Endothelial cell of umbilical vein (primary cell): Measurements from ENCODE around the gene TACR1. TPM values are rescaled to one million over a fixed set of nuclear protein-coding genes. Genes with fewer than 3 reads are reported as not detected.

ENCODE experiments used
- BruUV-seq: library from RNA; stranded (reverse); fragments of 400-500 nt; replicated peaks from 2 replicates; lab custom pipeline; 2021; lab: Mats Ljungman, UMichigan
- CTCF ChIA-PET: fragments of 300-600, 350-600 bp; sonication (Branson Sonifier 250); formaldehyde crosslinking; loops from one replicate; lab custom pipeline; 2021; ENCODE audit warnings: antibody characterized with exemption, inconsistent platforms; lab: Charles Lee
- POLR2A ChIA-PET: fragments of 300-600, 350-600 bp; sonication (Branson Sonifier 250); formaldehyde crosslinking; loops from one replicate; lab custom pipeline; 2021; ENCODE audit warnings: antibody characterized with exemption, inconsistent platforms; lab: Charles Lee
- DNase-seq: peaks from one replicate; pipeline ENCODE4 v3.0.0-alpha.2; 2011; ENCODE audit warnings: low read depth, low spot score
- FAIRE-seq: peaks from 2 replicates; lab custom pipeline; 2011; peaks lifted over from hg19 to GRCh38; lab: Jason Lieb, UNC
- H2AFZ ChIP-seq: 2 replicates; pipeline ENCODE4 v1.6.0; 2012; ENCODE audit warnings: low read depth, low read length, control low read depth, inconsistent platforms
- H3K27ac ChIP-seq: 2 replicates; pipeline ENCODE4 v1.5.1; 2011; ENCODE audit warnings: low read depth, mild to moderate bottlenecking, control low read depth, low read length, moderate library complexity; ENCODE audit not compliant: insufficient read depth
- H3K27me3 ChIP-seq, 2 experiments: 2 replicates each; pipeline versions ENCODE4 v1.6.0 to v1.6.1; 2011; ENCODE audit warnings: low read length in 2 of 2, mixed read lengths in 1 of 2; ENCODE audit not compliant: control insufficient read depth in 2 of 2, insufficient read depth in 2 of 2
- H3K36me3 ChIP-seq, 2 experiments: 2 replicates in 1 of 2; 3 replicates in 1 of 2; pipeline ENCODE4 v1.5.1; 2011; ENCODE audit warnings: low read length in 2 of 2, mild to moderate bottlenecking in 1 of 2, moderate library complexity in 1 of 2; ENCODE audit not compliant: control insufficient read depth in 2 of 2, insufficient read depth in 2 of 2; ENCODE audit errors: extremely low read depth in 1 of 2
- H3K4me1 ChIP-seq: 3 replicates; pipeline ENCODE4 v1.5.1; 2011; ENCODE audit warnings: mild to moderate bottlenecking, low read length; ENCODE audit not compliant: control insufficient read depth, insufficient read depth; ENCODE audit errors: extremely low read depth
- H3K4me2 ChIP-seq: 2 replicates; pipeline ENCODE4 v1.6.1; 2011; ENCODE audit warnings: low read length, control low read depth, mixed read lengths; ENCODE audit not compliant: insufficient read depth
- H3K4me3 ChIP-seq, 3 experiments: fragments of 200-600 bp in 1 of 3; sonication (generic), shearing (Covaris generic) in 1 of 3; replicated peaks in 1 of 3; 2 replicates each; pipeline ENCODE4 v1.5.1; 2011 to 2016; ENCODE audit warnings: control low read depth in 3 of 3, low read length in 3 of 3, mild to moderate bottlenecking in 2 of 3, inconsistent platforms in 1 of 3, low read depth in 1 of 3, moderate library complexity in 1 of 3; ENCODE audit not compliant: insufficient read depth in 1 of 3
- H3K79me2 ChIP-seq: 2 replicates; pipeline ENCODE4 v1.6.0; 2012; ENCODE audit warnings: low read length, inconsistent platforms; ENCODE audit not compliant: control insufficient read depth, insufficient read depth
- H3K9ac ChIP-seq: replicated peaks from 2 replicates; pipeline ENCODE3; 2011; ENCODE audit warnings: low read length, control low read depth; ENCODE audit not compliant: insufficient read depth; ENCODE audit errors: extremely low read depth
- H3K9me1 ChIP-seq: replicated peaks from 3 replicates; pipeline ENCODE4 v1.6.0; 2011; ENCODE audit warnings: mild to moderate bottlenecking, low read length; ENCODE audit not compliant: control insufficient read depth, insufficient read depth; ENCODE audit errors: extremely low read depth
- H3K9me3 ChIP-seq: replicated peaks from 2 replicates; pipeline ENCODE4 v1.5.1; 2012; ENCODE audit warnings: low read length, inconsistent platforms; ENCODE audit not compliant: control insufficient read depth, insufficient read depth
- H4K20me1 ChIP-seq: replicated peaks from 2 replicates; pipeline ENCODE3; 2011; ENCODE audit warnings: mild to moderate bottlenecking, low read length; ENCODE audit not compliant: control insufficient read depth, insufficient read depth; ENCODE audit errors: extremely low read depth
- CTCF ChIP-seq, 2 donors: IDR thresholded peaks; 1 replicate in 1 of 2; 2 replicates in 1 of 2; pipeline ENCODE4 v1.5.1; 2011; ENCODE audit warnings: low read length in 2 of 2, mild to moderate bottlenecking in 2 of 2, moderate library complexity in 2 of 2, control low read depth in 1 of 2, inconsistent platforms in 1 of 2, low read depth in 1 of 2; ENCODE audit not compliant: insufficient read depth in 1 of 2; ENCODE audit errors: extremely low read depth in 1 of 2
- EZH2 ChIP-seq: IDR thresholded peaks from 2 replicates; pipeline ENCODE4 v1.6.1; 2012; ENCODE audit warnings: borderline replicate concordance, low read depth, mild to moderate bottlenecking, moderate library complexity, low read length, inconsistent platforms; ENCODE audit not compliant: severe bottlenecking
- FOS ChIP-seq: IDR thresholded peaks from 2 replicates; pipeline ENCODE4 v1.6.1; 2011; ENCODE audit warnings: mild to moderate bottlenecking, low read length, moderate library complexity, borderline replicate concordance; ENCODE audit not compliant: insufficient read depth
- GATA2 ChIP-seq: IDR thresholded peaks from 2 replicates; pipeline ENCODE4 v1.7.0; 2011; ENCODE audit warnings: low read depth, mild to moderate bottlenecking, moderate library complexity, mixed read lengths, low read length; ENCODE audit not compliant: insufficient read length, insufficient read depth
- JUN ChIP-seq: IDR thresholded peaks from 2 replicates; pipeline ENCODE4 v1.6.1; 2011; ENCODE audit warnings: borderline replicate concordance, low read depth; ENCODE audit not compliant: insufficient read length, insufficient read depth
- MAX ChIP-seq: IDR thresholded peaks from 2 replicates; pipeline ENCODE4 v1.6.1; 2011; ENCODE audit not compliant: insufficient read depth, insufficient read length
- MYC ChIP-seq: IDR thresholded peaks from one replicate; pipeline ENCODE4 v1.6.1; 2011; ENCODE audit warnings: mild to moderate bottlenecking, low read depth, low read length
- POLR2A ChIP-seq: IDR thresholded peaks from 2 replicates; pipeline ENCODE4 v1.6.1; 2012; ENCODE audit warnings: low read depth, mild to moderate bottlenecking, control low read depth, low read length
- POLR2AphosphoS5 ChIP-seq: IDR thresholded peaks from 2 replicates; pipeline ENCODE4 v1.6.1; 2012; ENCODE audit warnings: low read depth, mild to moderate bottlenecking, control low read depth, low read length, moderate library complexity; ENCODE audit not compliant: insufficient read depth
- dilution Hi-C: fragments of 300-500 bp; cut with MboI; formaldehyde crosslinking; loops from one replicate; pipeline ENCODE4 v1.15.0; 2019; ENCODE audit warnings: low sequenced_read_pairs; ENCODE audit not compliant: extremely low pct_ligation_motif_present
- intact Hi-C: fragments of 100-400 bp; cut with micrococcal nuclease; formaldehyde crosslinking; loops from one replicate; pipeline ENCODE4 v1.10.0; 2022
- polyA plus RNA-seq, 4 experiments: library from polyadenylated mRNA; depleted of rRNA in 3 of 4; stranded (reverse) in 3 of 4; unstranded in 1 of 4; fragments of >200 nt; gene quantifications; 2 replicates each; pipeline versions ENCODE4 v1.2.1 to v1.2.3, GENCODE V29; 2011 to 2012; ENCODE audit warnings: missing spikeins in 1 of 4
- total RNA-seq: library from RNA; stranded (reverse); gene quantifications from 2 replicates; pipeline ENCODE4 v1.2.3, GENCODE V29; 2021

The TACR1 gene
- total and polyA plus RNA-seq, 2 donors (not counting 3 experiments of a cell fraction or from before 2014, with no cell fraction given), result not detected

GRCh38 chr2:75100801-75101151 lies 98.5 kb downstream of the TACR1 start:
- ChIA-PET CTCF (interaction anchor here (1.0 kb wide), 1 partner anchor 8 kb away, joined by 3 read pairs; no protein-coding TSS in a partner anchor), POLR2A (no interaction called here)
- Histone ChIP-seq H3K4me1 (no peaks in the 10 kb centered on the region), H2AFZ (no peak overlapping the region), H3K27me3 (no peaks in the 10 kb centered on the region), H4K20me1 (no peaks in the 10 kb centered on the region), H3K27ac (no peak overlapping the region), H3K9me3 (no peaks in the 10 kb centered on the region), H3K9ac (no peak overlapping the region), H3K36me3 (no peaks in the 10 kb centered on the region), H3K9me1 (no peaks in the 10 kb centered on the region), H3K4me2 (no peak overlapping the region), H3K4me3 (no peak overlapping the region), H3K79me2 (no peaks in the 10 kb centered on the region)
- dilution Hi-C loops (no loop called here), intact Hi-C loops (no loop called here)
- FAIRE-seq, result no peak
- TF ChIP-seq FOS (no peak), CTCF (IDR thresholded peaks at IDR 0.05; ENCODE audit: extremely low read depth in 1 of 2, insufficient read depth in 1 of 2, low read depth in 1 of 2, low read length in 2 of 2) (no peak), POLR2A (no peak), JUN (no peak), EZH2 (no peak), MAX (no peak), MYC (no peak), GATA2 (no peak), POLR2AphosphoS5 (no peak)
- BruUV-seq, result no TSS peak
- no peak for DNase-seq
